SKM-1 treated with dmso at 0.1 percent for 144 hours (cell line): ENCODE results near the gene NEK6.
"Not testable (repeated sequence)": the region's sequence is repeated elsewhere in the genome, so short reads cannot be mapped to it uniquely, and the experiment has no call there.

Experiments
- DNase-seq: peaks from one replicate; lab custom pipeline; 2025; ENCODE audit not compliant: unreplicated experiment; lab: John Stamatoyannopoulos, UW

Gene NEK6

DNA sequence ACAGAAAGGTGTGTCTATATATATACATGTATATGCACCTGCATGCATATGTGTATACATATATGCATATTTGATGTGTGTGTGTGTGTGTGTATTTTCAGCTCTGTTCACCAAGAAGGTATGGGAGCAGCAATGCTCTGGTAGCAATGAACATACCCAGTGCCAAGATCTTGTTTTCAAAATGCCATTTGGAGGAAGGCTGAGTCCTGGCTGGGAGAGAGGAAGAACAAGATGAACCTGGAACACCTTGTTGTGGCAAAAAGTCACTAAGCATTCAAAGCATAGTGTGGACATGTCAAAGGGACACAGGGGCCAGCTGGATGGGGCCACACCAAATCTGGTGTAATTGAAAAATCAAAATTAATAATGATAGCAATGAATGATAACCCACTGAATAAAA is 31.8 kb upstream of the NEK6 start:
- DNase-seq = no peak

DNA sequence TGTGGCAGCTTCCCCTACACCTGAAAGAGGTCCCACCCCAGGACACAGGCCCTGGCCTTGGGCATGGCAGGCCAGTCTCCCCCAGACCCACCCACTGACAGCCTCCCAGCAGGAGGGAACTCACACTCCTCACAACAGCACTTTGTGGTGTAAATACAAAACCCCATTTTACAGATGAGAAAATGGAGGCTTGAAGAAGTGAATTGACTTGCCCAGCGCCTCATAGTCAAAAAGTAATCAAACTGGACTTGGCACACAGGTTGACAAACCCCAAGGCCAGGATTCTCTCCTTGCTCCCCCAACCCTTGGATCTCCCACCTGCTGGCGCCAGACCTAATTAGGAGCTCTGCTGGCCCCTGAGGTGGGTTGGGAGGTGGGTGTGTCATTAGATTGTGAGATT is 29.2 kb upstream of the NEK6 start:
- no peak for DNase-seq

DNA sequence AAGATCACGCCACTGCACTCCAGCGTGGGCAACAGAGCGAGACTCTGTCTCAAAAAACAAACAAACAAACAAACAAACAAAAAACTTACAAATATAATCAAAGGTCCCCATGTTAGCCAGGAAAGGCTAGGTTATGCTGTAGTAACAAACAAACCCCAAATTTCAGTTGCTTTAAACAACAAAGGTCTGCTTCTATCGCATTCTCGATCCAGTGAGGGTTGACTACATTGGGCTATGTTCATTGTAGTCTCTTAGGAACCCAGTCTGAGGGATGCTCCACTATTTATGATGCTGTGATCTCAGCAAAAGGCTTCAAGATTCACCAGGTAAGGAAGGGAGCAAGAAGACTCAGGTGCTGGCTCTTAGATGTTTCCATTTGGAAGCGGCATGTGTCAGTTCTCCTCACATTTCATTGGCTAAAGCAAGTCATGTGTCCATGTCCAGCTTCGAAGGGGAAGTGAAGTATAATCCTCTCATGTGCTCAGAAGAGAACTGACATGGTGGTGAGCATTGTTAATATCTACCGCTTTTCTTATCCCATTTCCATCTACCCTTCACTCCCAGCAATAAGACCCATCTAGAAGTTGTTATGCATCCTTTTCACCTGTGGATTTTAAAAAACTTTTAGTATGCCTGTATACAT is 26.5 kb upstream of the NEK6 start:
- DNase-seq = no peak

DNA sequence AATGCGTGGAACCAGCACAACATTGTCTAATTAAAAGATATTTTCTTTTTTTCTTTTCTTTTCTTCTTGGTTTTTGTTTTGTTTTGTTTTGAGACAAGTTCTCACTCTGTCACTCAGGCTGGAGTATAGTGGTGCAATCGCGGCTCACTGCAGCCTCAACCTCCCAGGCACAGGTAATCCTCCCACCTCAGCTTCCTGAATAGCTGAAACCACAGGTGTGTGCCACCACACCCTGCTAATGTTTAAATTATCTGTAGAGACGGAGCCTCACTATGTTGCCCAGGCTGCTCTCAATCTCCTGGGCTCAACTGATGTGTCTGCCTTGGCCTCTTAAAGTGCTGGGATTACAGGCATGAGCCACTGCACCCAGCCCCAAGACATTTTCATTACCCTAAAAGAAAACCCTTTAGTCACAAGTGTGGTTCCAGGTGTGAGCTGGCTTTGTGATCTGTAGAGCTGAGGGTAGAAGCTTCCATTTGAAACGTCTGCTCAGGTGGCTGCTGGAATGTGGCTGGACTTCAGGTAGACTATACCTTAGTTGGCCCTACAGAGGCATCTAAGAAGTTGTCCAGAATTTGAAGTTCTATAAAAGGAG is 19.1 kb upstream of the NEK6 start:
- DNase-seq = no peak

DNA sequence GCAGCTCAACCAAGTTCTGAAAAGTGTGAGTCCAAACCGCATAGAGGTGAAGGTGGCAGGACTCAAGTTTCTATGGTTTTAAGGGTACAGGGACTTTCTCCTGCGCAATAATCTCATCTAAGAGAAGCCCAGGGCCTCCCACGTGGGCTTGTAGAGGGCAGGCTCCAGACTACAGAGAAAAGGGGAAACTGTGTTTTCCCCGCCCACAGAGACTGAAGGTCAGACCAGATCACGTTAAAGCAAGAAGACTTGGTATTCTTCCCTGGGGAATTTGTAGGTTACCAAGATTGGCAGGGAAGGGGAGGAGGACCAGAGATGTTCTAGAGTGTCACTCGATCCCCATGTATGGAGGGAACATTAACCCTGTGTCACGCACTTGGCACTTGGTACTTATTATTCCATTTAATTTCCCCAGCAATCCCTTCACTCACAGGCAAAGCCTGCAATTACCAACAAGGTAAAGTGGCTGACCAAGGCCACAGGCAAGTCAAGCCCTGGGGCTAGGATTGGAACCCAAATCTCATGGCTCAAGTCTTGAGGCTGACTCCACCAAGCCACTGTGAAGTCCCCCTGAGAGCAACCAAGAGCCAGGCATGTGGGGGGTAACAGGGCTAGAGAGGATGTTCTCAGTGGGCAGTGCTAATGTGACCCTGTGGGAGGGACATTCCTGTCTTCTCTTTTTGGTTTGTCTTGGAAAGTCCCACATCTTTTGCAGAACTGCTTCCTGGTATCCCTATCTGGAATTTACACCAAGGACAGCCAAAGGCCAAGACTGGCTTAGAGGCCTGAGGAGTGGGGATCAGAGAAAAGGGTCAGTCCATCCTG is 18.3 kb upstream of the NEK6 start:
- DNase-seq = peak; percentile 87

DNA sequence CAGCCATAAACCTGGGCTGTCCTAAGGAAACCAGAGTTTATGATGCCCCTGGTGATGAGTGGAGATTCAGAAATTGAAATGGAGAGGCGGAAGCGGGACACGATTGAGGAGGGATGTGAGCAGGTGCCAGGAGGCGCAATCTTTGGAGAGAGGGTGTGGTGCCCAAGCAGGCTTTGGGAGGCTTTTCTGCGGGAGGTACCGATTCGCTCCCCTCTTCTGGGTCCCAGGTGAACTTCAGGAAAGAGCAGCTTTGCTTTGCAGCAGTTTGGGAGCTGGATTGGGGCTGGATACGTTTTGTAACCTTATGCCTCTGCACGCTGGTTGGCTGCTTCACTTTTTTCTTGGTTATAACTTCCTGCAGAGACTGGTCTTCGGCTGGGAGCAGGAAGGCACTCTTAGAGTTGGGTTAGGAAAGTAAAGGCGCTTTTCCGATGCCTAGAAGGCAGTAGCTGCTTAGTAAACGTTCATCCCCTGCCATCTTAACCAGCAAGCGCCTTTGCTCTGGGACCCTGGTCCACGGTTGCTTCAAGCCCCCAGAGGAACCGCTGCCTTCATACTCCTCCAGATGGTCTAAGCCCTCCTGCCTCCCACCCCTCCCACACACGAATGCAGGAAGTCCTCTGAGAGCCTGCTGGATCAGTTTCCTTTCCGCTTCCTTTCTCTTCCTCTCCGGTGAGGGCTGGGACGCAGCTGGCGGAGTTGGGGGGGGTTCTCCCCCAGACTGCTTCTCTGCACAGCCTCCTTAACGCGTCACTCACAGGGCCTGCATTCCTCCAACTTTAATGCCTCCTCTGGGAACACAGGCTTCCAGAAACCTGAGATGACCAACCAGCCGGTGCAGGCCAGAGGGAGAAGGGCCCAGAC is 15.2 kb upstream of the NEK6 start:
- peak; percentile 66 for DNase-seq

DNA sequence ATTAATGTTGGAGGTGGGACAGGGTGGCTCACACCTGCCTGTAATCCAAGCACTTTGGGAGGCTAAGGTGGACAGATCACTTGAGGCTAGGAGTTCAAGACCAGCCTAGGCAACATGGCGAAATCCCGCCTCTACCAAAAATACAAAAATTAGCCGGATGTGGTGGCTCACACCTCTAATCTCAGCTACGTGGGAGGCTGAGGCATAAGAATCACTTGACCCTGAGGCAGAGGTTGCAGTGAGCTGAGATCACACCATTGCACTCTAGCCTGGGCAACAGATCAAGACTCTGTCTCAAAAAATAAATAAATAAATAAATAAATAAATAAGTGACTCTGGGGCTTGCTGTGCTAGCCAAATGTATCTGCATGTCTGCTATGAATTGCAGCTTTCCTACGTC is 10.4 kb upstream of the NEK6 start:
- DNase-seq = not testable (repeated sequence)

DNA sequence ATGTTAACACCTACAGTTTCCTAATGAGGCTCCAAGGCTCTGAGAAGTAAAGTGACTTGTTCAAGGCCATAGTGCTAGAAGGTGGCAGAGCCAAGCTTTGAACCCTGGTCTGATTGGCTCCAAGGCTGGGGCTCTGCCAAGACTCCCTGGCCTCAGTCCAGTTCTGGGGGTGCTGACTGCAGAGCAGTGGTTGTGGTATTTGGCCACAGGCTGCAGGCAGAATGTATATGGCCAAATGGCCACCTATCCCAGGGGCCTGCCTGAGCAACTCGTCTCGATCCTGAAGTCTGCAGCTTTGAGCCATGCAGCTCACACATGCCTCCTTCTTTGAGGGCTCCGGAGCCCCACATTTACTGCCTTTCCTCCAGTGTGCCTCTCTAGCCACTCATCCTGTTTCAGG is 9.7 kb upstream of the NEK6 start:
- no peak for DNase-seq

DNA sequence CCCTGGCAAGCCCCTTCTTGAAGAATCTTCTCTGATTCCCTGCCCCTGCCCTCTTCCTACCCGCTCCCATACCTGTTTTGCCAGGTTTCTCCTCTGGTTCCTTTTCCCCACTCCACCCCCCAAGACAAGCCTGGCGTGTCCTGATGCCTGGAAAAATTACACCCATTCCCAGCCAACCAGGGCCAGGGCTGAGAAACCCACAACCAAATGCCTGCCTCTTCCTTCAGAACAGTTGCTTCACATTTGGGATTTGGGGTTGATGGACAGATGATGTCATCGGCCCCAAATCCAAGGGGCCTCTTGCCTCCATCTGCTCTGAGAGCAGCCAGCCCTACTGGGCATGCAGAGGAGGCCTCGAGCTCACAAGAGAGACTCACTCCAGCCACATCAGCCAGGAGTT is 8.8 kb upstream of the NEK6 start:
- no peak for DNase-seq

DNA sequence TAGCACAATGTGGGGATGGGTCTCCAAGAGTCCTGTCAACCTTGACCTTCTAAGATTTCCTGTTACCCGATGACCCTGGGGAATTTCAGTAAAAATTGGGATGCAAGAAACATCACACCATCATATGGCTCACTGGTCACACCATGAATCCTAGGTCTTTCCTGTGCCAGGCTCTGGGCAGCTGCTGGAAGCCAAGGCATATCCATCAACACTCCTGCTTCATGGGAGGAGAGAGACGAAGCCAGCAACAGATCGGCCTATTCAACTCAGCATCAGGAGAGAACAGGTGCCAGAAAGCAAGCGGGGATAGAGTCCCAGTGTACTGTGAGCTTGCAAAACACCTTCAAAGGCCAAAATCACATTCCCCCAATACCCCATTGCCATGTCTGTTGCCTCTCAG is 6.5 kb upstream of the NEK6 start:
- no peak for DNase-seq

DNA sequence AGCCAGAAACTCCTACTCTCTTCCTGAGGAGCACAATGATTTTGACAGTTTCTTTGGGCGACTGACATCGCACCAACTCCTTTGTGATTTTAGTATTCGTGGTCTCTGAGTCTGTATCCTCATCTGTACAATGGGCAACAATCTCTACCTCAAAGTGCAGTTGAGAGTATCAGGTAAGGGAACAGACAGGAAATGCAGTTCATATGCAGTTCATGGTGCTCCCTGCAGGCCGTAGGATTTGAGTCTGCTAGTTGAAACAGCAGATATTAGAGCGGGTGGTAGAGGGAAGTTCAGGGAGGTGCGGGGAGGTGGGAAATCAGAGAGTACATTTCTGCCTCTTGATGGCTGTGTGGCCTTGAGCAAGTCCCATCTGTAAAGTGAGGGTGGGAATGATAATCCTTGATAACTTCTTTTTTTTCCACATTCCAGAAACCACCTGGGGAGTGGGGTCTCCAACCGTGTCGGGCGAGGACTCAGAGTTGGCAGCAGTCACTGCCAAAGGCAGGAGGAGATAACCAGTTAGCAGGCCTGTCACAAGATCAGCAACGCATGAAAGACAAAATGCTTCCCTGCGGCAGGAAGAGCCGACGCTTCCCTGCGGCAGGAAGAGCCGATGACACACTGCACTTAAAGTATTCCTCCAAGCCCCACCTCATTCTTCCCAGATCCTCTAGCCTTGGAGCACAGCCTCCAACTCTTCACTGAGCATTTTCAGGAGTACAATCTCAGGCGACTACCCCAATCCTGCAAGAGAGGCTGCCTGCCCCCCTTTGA is 6.0 kb upstream of the NEK6 start:
- no peak for DNase-seq

DNA sequence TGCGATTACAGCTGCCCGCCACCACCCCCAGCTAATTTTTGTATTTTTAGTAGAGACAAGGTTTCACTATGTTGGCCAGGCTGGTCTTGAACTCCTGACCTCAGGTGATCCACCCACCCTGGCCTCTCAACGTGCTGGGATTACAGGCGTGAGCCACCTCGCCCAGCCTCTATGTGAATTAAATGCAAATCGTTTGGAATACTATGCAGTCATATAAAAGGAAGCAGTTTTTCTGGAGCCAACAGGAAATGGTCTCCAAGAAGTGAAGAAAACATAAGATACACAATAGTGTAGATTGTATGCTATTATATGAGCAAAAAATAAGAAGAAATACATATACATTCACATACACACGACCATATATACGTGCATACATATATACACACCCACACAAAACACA is 4.9 kb upstream of the NEK6 start:
- DNase-seq = not testable (repeated sequence)

DNA sequence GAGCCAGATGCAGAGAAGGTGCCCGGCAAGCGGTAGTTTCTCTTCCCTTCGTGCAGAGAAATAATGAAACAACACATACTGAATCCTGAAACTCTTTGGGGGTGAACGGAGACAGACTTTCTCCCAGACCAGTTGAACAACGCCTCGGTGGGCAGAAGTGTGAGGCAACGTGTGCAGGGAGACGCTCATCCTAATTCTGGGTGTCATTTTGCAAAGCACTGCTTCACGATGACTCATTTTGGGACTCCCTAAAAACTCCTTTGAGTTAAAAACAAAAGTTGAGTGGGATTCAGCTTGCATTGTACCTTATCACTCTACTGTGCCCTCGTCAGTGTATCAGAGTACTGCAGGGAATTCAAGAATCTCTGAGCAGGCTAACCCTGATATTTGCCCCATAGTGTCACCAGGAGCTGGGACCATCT is 3.5 kb upstream of the NEK6 start:
- no peak for DNase-seq

DNA sequence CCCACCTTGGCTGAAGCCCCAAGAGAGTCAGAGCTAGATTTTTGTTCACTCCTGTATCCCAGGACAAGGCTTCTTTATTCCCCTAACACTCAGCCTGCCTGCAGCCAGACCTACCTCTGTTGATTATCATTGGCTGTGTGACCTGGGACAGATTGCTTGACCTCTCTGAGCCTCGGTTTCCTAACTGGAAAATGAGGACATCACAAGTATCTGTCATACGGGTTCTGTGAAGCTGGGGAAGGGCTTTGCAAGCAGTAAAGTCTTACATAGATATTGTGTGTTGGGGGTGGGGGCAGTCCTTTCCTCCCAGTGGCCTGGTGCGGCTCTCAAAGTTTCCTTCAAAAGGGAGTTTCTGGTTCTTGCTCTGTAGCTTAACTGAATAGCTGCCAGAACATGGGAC is 2.5 kb upstream of the NEK6 start:
- no peak for DNase-seq

DNA sequence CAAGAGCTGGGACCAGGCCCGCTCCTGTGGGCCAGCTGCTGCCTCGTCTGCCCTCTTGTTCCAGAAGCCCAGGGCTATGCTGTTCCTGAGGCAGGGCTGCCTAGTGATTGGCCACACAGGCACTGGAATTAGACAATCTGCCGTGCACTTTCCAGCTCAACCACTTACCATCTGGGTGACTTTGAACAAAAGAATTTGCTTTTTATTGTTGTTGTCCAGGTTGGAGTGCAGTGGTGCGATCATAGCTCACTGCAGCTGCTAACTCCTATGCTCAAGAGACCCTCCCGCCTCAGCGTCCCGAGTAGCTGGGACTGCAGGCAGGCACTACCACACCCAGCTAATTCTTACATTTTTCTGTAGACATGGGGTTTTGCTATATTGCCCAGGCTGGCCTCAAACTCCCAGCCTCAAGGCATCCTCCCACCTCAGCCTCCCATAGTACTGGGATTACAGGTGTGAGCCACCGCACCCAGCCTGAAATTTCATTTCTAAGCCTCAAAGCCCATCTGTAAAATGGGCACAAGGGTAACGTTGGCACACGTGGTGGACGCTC is 1.2 kb upstream of the NEK6 start:
- no peak for DNase-seq

DNA sequence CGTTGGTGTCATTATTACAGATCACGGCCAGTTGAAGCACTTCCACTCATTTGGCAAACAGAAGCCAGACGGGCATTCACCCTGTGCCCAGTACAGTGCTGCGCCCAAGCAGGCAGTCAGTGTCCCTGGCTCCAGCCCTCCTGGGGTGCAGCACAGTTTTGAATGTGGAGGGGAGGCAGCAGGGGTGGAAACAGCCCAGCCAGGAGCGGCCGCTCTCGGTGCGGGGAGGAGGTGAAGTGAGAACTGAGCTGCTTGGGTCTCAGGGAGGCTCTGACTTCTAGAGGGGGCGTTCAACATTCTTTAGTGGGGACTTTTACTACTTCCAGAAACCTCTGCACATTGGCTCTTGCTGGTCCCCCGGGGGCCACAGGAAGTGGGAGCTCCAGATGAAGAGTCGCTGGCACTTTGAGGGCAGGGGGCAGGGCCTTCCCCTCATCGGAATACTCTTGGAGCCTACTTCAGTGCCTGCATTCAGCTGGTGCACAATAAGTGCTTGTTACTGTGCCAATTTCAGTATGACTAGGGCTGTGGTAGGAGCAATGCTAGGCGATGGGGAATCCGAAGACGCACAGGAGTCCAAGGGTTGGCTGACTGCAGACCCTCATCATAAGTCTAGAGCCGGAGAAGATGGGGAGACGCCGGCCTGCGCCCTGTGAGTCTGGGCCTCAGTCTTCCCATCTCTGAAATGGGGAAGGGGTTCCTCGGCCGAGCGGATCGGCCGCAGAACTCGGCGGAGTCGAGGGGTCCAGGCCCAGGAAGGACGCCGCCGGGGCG is 492 bp upstream of the NEK6 start:
- DNase-seq = no peak

DNA sequence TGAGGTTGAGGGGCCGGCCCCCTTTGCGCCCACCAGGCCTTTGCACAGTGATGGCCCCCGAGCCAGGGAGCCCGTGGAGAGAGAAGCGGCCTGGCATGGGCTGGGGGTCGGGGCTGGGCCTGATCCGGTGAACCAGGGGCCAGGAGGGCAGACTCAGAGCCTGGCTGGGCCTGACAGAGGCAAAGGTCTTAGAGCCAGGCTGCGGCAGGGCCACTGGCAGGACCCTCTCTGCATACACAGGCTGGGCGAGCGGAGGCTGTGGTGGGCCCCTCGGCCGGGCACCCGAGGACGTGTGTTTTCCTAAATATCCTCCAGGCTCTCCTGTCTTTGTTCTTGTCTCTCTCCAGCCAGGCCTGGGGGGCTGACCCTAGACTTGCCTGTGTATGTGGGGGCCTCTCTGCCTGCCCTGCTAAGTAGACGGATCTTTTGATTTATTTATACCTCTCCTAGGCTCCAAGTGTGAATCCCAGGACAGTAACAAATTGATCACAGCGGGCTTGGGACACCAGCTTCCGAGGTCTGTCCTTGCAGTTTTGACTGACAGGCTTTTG is 933 bp downstream of the NEK6 start:
- no peak for DNase-seq

DNA sequence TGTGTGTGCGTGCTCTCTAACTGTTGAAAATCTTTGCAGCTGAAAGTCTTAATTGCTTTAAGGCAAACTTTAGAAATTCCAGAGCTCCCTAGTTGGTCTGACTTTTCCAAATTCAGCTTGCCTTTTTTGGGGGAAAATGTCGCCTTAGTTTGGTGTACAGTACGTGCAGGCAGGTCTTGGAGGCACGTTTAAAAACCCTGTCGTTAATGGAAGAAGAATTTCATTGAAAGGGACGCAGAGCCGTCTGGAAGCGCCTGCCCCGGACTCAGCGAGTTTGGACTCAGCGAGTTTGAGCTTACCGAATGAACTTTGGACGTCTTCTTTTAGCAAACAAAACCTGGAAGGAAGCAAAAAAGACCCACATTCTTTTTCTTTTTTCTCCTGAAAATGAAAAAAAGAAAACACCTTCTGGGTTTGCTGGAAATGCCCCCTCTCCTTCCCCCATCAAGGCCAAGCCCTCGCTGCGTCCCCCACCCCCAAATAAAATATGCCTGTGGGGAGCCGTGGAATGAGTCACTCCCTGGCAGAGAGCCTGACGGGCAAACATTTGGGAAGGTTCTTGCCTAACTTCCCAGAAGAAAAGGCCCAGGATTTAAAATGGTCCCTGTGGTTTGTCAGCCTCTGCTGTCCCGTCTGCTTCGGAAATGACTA is 1.5 kb downstream of the NEK6 start:
- DNase-seq = no peak
